ENCODE data around the gene CDC14B.
"Not testable (repeated sequence)": the region's sequence is repeated elsewhere in the genome, so short reads cannot be mapped to it uniquely, and the experiment has no call there.

DNA sequence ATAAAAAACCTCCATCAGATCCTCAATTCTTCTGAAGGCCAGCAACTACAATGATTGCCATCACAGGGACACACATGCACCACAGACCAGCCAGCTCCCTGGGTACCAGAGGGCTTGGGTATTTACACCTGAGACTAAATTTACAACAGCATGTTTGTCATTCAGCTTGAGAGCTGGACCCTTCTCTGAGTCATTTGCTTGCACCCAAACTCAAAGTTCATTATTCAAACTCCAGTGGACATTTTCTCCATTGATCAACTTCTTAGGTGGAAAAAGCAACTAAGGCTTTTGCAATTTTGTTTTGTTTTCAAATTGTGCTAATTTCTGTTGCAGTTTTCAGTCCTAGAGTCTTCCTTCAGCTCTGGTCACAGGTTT lies 116.3 kb downstream of the CDC14B start:
- not testable (repeated sequence) for TF ChIP-seq POLR2AphosphoS5 (IDR thresholded peaks at IDR 0.05; ENCODE audit: borderline replicate concordance, low read depth, low read length); EZH2 (IDR thresholded peaks at IDR 0.05); FOXP2 (optimal IDR thresholded peaks at IDR 0.05; ENCODE audit: control extremely low read depth, extremely low read length, insufficient read depth)

Measured in SK-N-MC (cell line).